ENCODE measurements around the gene NGEF.
"Not testable (repeated sequence)": the region's sequence is repeated elsewhere in the genome, so short reads cannot be mapped to it uniquely, and the experiment has no call there.

NGEF gene

GRCh38 chr2:233022561-233022960, 9.5 kb upstream of the NGEF start:
- H4K20me1 ChIP-seq (ENCODE audit: insufficient read depth, low read length) = no peaks in the 10 kb centered on the region
- H3K36me3 ChIP-seq (ENCODE audit: insufficient read depth, low read length) = no peaks in the 10 kb centered on the region
- no peak overlapping the region for H3K27ac ChIP-seq (ENCODE audit: low read depth, low read length, poor library complexity, severe bottlenecking)
- no peaks in the 10 kb centered on the region for H3F3A ChIP-seq (ENCODE audit: insufficient read depth, low read length)
- no peaks in the 10 kb centered on the region for H3K9me3 ChIP-seq (ENCODE audit: low read length)
- no peak overlapping the region for H2AFZ ChIP-seq (ENCODE audit: low read length)
- no peaks in the 10 kb centered on the region for H3K4me1 ChIP-seq (ENCODE audit: insufficient read depth, low read length, severe bottlenecking)
- no peak overlapping the region for H3K4me3 ChIP-seq (ENCODE audit: low read depth, low read length, poor library complexity, severe bottlenecking)
- no peaks in the 10 kb centered on the region for H3K27me3 ChIP-seq (ENCODE audit: insufficient read depth, low read length)
- no peaks in the 10 kb centered on the region for H3K79me2 ChIP-seq (ENCODE audit: insufficient read depth, low read length)
- H3K9me2 ChIP-seq (ENCODE audit: low read depth, low read length) = no peaks in the 10 kb centered on the region
- TF ChIP-seq, protein P1, sequence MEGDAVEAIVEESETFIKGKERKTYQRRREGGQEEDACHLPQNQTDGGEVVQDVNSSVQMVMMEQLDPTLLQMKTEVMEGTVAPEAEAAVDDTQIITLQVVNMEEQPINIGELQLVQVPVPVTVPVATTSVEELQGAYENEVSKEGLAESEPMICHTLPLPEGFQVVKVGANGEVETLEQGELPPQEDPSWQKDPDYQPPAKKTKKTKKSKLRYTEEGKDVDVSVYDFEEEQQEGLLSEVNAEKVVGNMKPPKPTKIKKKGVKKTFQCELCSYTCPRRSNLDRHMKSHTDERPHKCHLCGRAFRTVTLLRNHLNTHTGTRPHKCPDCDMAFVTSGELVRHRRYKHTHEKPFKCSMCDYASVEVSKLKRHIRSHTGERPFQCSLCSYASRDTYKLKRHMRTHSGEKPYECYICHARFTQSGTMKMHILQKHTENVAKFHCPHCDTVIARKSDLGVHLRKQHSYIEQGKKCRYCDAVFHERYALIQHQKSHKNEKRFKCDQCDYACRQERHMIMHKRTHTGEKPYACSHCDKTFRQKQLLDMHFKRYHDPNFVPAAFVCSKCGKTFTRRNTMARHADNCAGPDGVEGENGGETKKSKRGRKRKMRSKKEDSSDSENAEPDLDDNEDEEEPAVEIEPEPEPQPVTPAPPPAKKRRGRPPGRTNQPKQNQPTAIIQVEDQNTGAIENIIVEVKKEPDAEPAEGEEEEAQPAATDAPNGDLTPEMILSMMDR (IDR thresholded peaks at IDR 0.05; ENCODE audit: low read length) = no peak
- TF ChIP-seq EZH2 (IDR thresholded peaks at IDR 0.05; ENCODE audit: borderline replicate concordance, low read length) = no peak
- H3K4me2 ChIP-seq (ENCODE audit: low read length) = no peak overlapping the region
- H3K9ac ChIP-seq (ENCODE audit: low read length) = no peak overlapping the region

DNA sequence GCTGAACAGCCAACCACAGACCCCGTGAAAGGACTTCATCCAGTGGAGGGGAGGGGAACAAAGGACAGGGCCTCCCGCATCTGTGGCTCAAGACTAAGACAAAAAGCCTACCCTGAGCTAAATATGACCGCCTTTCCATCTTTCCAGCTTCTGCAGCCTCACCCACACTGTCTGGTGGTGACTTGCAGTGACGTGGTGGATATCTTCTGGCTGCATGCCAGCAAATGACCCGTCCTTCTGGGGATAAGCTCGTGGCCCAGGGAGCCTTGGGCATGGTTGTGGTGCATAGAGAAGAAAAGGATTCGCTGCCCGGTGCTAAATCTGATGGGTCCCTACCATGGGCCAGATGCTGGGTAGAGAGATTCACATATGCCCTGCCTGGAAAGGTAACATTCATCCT, 8.7 kb upstream of the NGEF start:
- Histone ChIP-seq H3K9me2 (ENCODE audit: low read depth, low read length) (no peaks in the 10 kb centered on the region), H3K27ac (ENCODE audit: low read depth, low read length, poor library complexity, severe bottlenecking) (no peak overlapping the region), H3K9me3 (ENCODE audit: low read length) (no peaks in the 10 kb centered on the region), H3K9ac (ENCODE audit: low read length) (no peak overlapping the region), H3K36me3 (ENCODE audit: insufficient read depth, low read length) (no peaks in the 10 kb centered on the region), H4K20me1 (ENCODE audit: insufficient read depth, low read length) (no peaks in the 10 kb centered on the region), H3K4me3 (ENCODE audit: low read depth, low read length, poor library complexity, severe bottlenecking) (no peak overlapping the region), H3K4me2 (ENCODE audit: low read length) (no peak overlapping the region), H3K4me1 (ENCODE audit: insufficient read depth, low read length, severe bottlenecking) (no peaks in the 10 kb centered on the region), H3F3A (ENCODE audit: insufficient read depth, low read length) (no peaks in the 10 kb centered on the region), H3K79me2 (ENCODE audit: insufficient read depth, low read length) (no peaks in the 10 kb centered on the region), H2AFZ (ENCODE audit: low read length) (no peak overlapping the region), H3K27me3 (ENCODE audit: insufficient read depth, low read length) (no peaks in the 10 kb centered on the region)
- TF ChIP-seq EZH2 (IDR thresholded peaks at IDR 0.05; ENCODE audit: borderline replicate concordance, low read length) = no peak
- TF ChIP-seq, protein P1 (IDR thresholded peaks at IDR 0.05; ENCODE audit: low read length) = no peak

GRCh38 chr2:233020454-233020853, 7.4 kb upstream of the NGEF start:
- Histone ChIP-seq H2AFZ (ENCODE audit: low read length) (no peak overlapping the region), H3K9ac (ENCODE audit: low read length) (no peak overlapping the region), H3K4me2 (ENCODE audit: low read length) (no peak overlapping the region), H4K20me1 (ENCODE audit: insufficient read depth, low read length) (no peaks in the 10 kb centered on the region), H3K27ac (ENCODE audit: low read depth, low read length, poor library complexity, severe bottlenecking) (no peak overlapping the region), H3K9me2 (ENCODE audit: low read depth, low read length) (no peaks in the 10 kb centered on the region), H3K4me1 (ENCODE audit: insufficient read depth, low read length, severe bottlenecking) (no peaks in the 10 kb centered on the region), H3K27me3 (ENCODE audit: insufficient read depth, low read length) (no peaks in the 10 kb centered on the region), H3K4me3 (ENCODE audit: low read depth, low read length, poor library complexity, severe bottlenecking) (no peak overlapping the region), H3K79me2 (ENCODE audit: insufficient read depth, low read length) (no peaks in the 10 kb centered on the region), H3K36me3 (ENCODE audit: insufficient read depth, low read length) (no peaks in the 10 kb centered on the region), H3K9me3 (ENCODE audit: low read length) (no peaks in the 10 kb centered on the region), H3F3A (ENCODE audit: insufficient read depth, low read length) (no peaks in the 10 kb centered on the region)
- TF ChIP-seq EZH2 (IDR thresholded peaks at IDR 0.05; ENCODE audit: borderline replicate concordance, low read length) = no peak
- TF ChIP-seq, protein P1 (IDR thresholded peaks at IDR 0.05; ENCODE audit: low read length) = no peak

DNA sequence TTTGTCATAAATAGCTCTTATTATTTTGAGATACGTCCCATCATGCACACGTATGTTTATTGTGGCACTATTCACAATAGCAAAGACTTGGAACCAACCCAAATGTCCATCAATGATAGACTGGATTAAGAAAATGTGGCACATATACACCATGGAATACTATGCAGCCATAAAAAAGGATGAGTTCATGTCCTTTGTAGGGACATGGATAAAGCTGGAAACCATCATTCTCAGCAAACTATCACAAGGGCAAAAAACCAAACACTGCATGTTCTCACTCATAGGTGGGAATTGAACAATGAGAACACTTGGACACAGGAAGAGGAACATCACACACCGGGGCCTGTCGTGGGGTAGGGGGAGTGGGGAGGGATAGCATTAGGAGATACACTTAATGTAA, 6.6 kb upstream of the NGEF start:
- not testable (repeated sequence) for H3K4me2 ChIP-seq (ENCODE audit: low read length); H3K9me2 ChIP-seq (ENCODE audit: low read depth, low read length); H3F3A ChIP-seq (ENCODE audit: insufficient read depth, low read length); H3K27ac ChIP-seq (ENCODE audit: low read depth, low read length, poor library complexity, severe bottlenecking); H3K79me2 ChIP-seq (ENCODE audit: insufficient read depth, low read length); H2AFZ ChIP-seq (ENCODE audit: low read length); H3K4me1 ChIP-seq (ENCODE audit: insufficient read depth, low read length, severe bottlenecking); H3K9me3 ChIP-seq (ENCODE audit: low read length); H3K4me3 ChIP-seq (ENCODE audit: low read depth, low read length, poor library complexity, severe bottlenecking); H4K20me1 ChIP-seq (ENCODE audit: insufficient read depth, low read length); H3K27me3 ChIP-seq (ENCODE audit: insufficient read depth, low read length); H3K9ac ChIP-seq (ENCODE audit: low read length); H3K36me3 ChIP-seq (ENCODE audit: insufficient read depth, low read length)

Data from OCI-LY1 (cell line).